Adrenal gland (tissue), 12 donors: ENCODE data around the gene MYEOV. TPM values are rescaled to one million over a fixed set of nuclear protein-coding genes. Genes with fewer than 3 reads are reported as not detected.

Experiments used
- DNase-seq, 7 donors: peaks; one replicate each; pipeline ENCODE4 v3.0.0-alpha.2; 2019 to 2020
- H3K27ac ChIP-seq, 5 donors: fragments of 200-600 bp; sonication (generic) in 4 of 5; 1 replicate in 3 of 5; 2 replicates in 2 of 5; pipeline versions ENCODE4 v1.5.1 to v1.8.0; 2016 to 2020; ENCODE audit warnings: mild to moderate bottlenecking in 1 of 5
- H3K27me3 ChIP-seq: fragments of 200-600 bp; 2 replicates; pipeline ENCODE4 v1.8.0; 2021
- H3K36me3 ChIP-seq, 2 donors: fragments of 200-600 bp; replicated peaks in 1 of 2; 1 replicate in 1 of 2; 2 replicates in 1 of 2; pipeline versions ENCODE4 v1.5.1 to v1.8.0; 2018 to 2022
- H3K4me1 ChIP-seq, 2 donors: fragments of 200-600 bp; replicated peaks in 1 of 2; 1 replicate in 1 of 2; 2 replicates in 1 of 2; pipeline versions ENCODE4 v1.5.1 to v1.8.0; 2018 to 2021
- H3K4me3 ChIP-seq, 4 donors: fragments of 200-600 bp; sonication (generic) in 3 of 4; one replicate each; pipeline ENCODE4 v1.5.1; 2016 to 2018
- H3K9me3 ChIP-seq, 3 donors: fragments of 200-600 bp; sonication (generic) in 1 of 3; replicated peaks in 1 of 3; 1 replicate in 2 of 3; 2 replicates in 1 of 3; pipeline versions ENCODE4 v1.5.1 to v1.8.0; 2016 to 2021
- POLR2A ChIP-seq, 2 donors: fragments of 450-650 bp; IDR thresholded peaks; one replicate each; pipeline ENCODE4 v1.6.1; 2017; ENCODE audit warnings: antibody characterized with exemption in 2 of 2, mild to moderate bottlenecking in 2 of 2, moderate library complexity in 1 of 2
- WGBS, 4 donors: extraction: QIAGEN DNeasy Blood & Tissue Kit in 2 of 4; methylation state at CpG; one replicate each; pipeline versions ENCODE4 v1.1.5 to v1.1.7; 2013 to 2017; 5-methylcytosine and 5-hydroxymethylcytosine counted together
- intact Hi-C, 2 donors: fragments of 100-400 bp; cut with DNase I; formaldehyde crosslinking; loops; one replicate each; pipeline versions ENCODE4 v1.14.1 to v1.15.0; 2022 to 2023
- polyA plus RNA-seq, 3 donors: library from polyadenylated mRNA; stranded (reverse); fragments of 200-250 nt in 2 of 3; fragments of 350-450 nt in 1 of 3; fragmentation: Illumina TruSeq in 1 of 3; extraction: RNeasy Lipid Tissue Mini Kit (QIAGEN cat#74804) in 1 of 3; gene quantifications; one replicate each; pipeline ENCODE4 v1.2.3, GENCODE V29; 2013 to 2014
- total RNA-seq, 9 donors: library from RNA; depleted of rRNA in 4 of 9; stranded (reverse); fragments of >200 nt in 4 of 9; fragments of 120-200 nt in 1 of 9; fragmentation: NEBNext Ultra II Directional in 1 of 9; extraction: Animal tissue kit (Norgen Biotek cat#: 25700) in 1 of 9; gene quantifications; one replicate each; pipeline versions ENCODE4 v1.1.0 to v1.2.4, GENCODE V29; 2013 to 2023
- TF ChIP-seq, protein P1 (sequence below), 6 experiments: fragments of 450-650 bp in 4 of 6; fragments of 200-600 bp in 2 of 6; sonication (generic) in 1 of 6; IDR thresholded peaks; 1 replicate in 5 of 6; 2 replicates in 1 of 6; pipeline versions ENCODE4 v1.5.1 to v1.8.0; 2016 to 2021; ENCODE audit warnings: antibody characterized with exemption in 6 of 6, mild to moderate bottlenecking in 2 of 6, moderate library complexity in 1 of 6
- donor health status: healthy with polysubstance abuse.
- donor health status: Bipolar disorder and iron deficiency.
- donor health status: DM: yes; HTN: yes; CAD: no.
- donor health status: DM: no; HTN: no; CAD: no.
- donor health status: DM: no; HTN: no; CAD: no.
- donor health status: DM: yes; HTN: yes; CAD: no.

MYEOV gene
- total and polyA plus RNA-seq, 12 donors = 0.06 to 1.6 (median 0.32) TPM; not detected in 3

GRCh38 chr11:69287968-69288882 lies 5.7 kb upstream of the MYEOV start:
- no peaks in the 10 kb centered on the region for H3K27me3 ChIP-seq
- H3K4me3 ChIP-seq = no peak overlapping the region
- intact Hi-C loops = no loop called here
- DNase-seq = no peak
- H3K4me1 ChIP-seq = no peaks in the 10 kb centered on the region
- WGBS, 4 donors = 80 to 89% (median 86%) methylated on average over 14 to 20 of the region's 20 CpGs
- no peaks in the 10 kb centered on the region for H3K36me3 ChIP-seq
- no peaks in the 10 kb centered on the region for H3K9me3 ChIP-seq
- TF ChIP-seq POLR2A (IDR thresholded peaks at IDR 0.05) = no peak
- H3K27ac ChIP-seq = no peak overlapping the region

GRCh38 chr11:69288883-69289242 lies 5.1 kb upstream of the MYEOV start:
- Histone ChIP-seq H3K4me1 (no peaks in the 10 kb centered on the region), H3K9me3 (no peaks in the 10 kb centered on the region), H3K36me3 (no peaks in the 10 kb centered on the region), H3K27me3 (no peaks in the 10 kb centered on the region), H3K27ac (no peak overlapping the region), H3K4me3 (no peak overlapping the region)
- intact Hi-C loops = no loop called here
- no peak for DNase-seq
- 55 to 65% (median 62%) methylated on average over 2 of the region's 2 CpGs for WGBS, 4 donors
- no peak for TF ChIP-seq POLR2A (IDR thresholded peaks at IDR 0.05)
- TF ChIP-seq, protein P1, sequence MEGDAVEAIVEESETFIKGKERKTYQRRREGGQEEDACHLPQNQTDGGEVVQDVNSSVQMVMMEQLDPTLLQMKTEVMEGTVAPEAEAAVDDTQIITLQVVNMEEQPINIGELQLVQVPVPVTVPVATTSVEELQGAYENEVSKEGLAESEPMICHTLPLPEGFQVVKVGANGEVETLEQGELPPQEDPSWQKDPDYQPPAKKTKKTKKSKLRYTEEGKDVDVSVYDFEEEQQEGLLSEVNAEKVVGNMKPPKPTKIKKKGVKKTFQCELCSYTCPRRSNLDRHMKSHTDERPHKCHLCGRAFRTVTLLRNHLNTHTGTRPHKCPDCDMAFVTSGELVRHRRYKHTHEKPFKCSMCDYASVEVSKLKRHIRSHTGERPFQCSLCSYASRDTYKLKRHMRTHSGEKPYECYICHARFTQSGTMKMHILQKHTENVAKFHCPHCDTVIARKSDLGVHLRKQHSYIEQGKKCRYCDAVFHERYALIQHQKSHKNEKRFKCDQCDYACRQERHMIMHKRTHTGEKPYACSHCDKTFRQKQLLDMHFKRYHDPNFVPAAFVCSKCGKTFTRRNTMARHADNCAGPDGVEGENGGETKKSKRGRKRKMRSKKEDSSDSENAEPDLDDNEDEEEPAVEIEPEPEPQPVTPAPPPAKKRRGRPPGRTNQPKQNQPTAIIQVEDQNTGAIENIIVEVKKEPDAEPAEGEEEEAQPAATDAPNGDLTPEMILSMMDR (IDR thresholded peaks at IDR 0.05) = no peak

DNA sequence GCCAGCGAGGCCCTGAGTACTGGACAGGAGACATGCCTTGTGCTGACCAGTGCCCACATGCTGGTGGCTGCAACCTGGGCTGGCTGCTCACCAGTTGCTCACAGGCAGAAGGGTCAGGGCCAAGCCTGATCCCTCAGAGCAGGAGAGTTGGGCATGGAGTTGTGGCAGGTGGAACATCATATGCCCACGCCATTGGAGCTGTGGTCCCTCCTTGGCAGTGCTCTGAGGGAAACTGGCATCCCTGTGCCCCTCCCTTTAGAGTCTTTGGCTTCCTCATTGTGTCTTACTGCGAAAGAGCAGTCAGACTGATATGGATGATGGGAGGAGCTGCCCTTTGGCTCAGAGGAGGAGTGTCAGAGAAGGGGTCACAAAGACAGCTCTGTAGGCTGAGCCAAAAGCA lies 3.1 kb upstream of the MYEOV start:
- H3K4me3 ChIP-seq = no peak overlapping the region
- no peaks in the 10 kb centered on the region for H3K4me1 ChIP-seq
- TF ChIP-seq POLR2A (IDR thresholded peaks at IDR 0.05) = no peak
- TF ChIP-seq, protein P1 (IDR thresholded peaks at IDR 0.05) = no peak
- H3K36me3 ChIP-seq = no peaks in the 10 kb centered on the region
- WGBS, 4 donors = 74 to 92% (median 86%) methylated on average over 3 of the region's 3 CpGs
- H3K9me3 ChIP-seq = no peaks in the 10 kb centered on the region
- no peak overlapping the region for H3K27ac ChIP-seq
- no peaks in the 10 kb centered on the region for H3K27me3 ChIP-seq
- intact Hi-C loops = loop anchor here (5.0 to 10.0 kb wide), 3 partner anchors 154 to 351 kb away; partner anchors contain the start of gene CCND1 (in 1 of the 2)
- DNase-seq = no peak

- Histone ChIP-seq H3K9me3 (no peaks in the 10 kb centered on the region), H3K27me3 (no peaks in the 10 kb centered on the region), H3K27ac (no peak overlapping the region), H3K4me1 (peaks cover 2 to 5% of the 10 kb centered on the region in 2 donors), H3K36me3 (no peaks in the 10 kb centered on the region), H3K4me3 (no peak overlapping the region)
- no peak for DNase-seq
- intact Hi-C loops = loop anchor here (5.0 to 10.0 kb wide), 3 partner anchors 153 to 351 kb away; partner anchors contain the start of gene CCND1 (in 1 of the 2)
- TF ChIP-seq POLR2A (IDR thresholded peaks at IDR 0.05) = no peak
- TF ChIP-seq, protein P1 (IDR thresholded peaks at IDR 0.05) = no peak
- 73 to 88% (median 78%) methylated on average over 4 of the region's 4 CpGs for WGBS, 4 donors
These were observed 2.4 kb upstream of the MYEOV start for GRCh38 chr11:69291459-69292110.
